IPS DF 6.9 (cell line): Measurements from ENCODE around the gene RNF32.
"Not testable (repeated sequence)": the region's sequence is repeated elsewhere in the genome, so short reads cannot be mapped to it uniquely, and the experiment has no call there.

Source experiments
- DNase-seq: peaks from one replicate; pipeline ENCODE4 v3.0.0-alpha.2; 2013; ENCODE audit warnings: low read depth, low spot score
- H3K27ac ChIP-seq: one replicate; pipeline ENCODE4 v1.5.1; 2013; ENCODE audit warnings: low read length, control low read depth
- H3K27me3 ChIP-seq: 2 replicates; pipeline ENCODE4 v1.6.1; 2013; ENCODE audit warnings: mild to moderate bottlenecking, low read length; ENCODE audit not compliant: control insufficient read depth, insufficient read depth
- H3K36me3 ChIP-seq: 2 replicates; pipeline ENCODE4 v1.6.1; 2013; ENCODE audit warnings: low read length; ENCODE audit not compliant: control insufficient read depth, insufficient read depth
- H3K4me1 ChIP-seq: 2 replicates; pipeline ENCODE4 v1.6.1; 2013; ENCODE audit warnings: low read length; ENCODE audit not compliant: control insufficient read depth, insufficient read depth
- H3K4me3 ChIP-seq: 2 replicates; pipeline ENCODE4 v1.5.1; 2013; ENCODE audit warnings: mild to moderate bottlenecking, low read length
- H3K9me3 ChIP-seq: 2 replicates; pipeline ENCODE4 v1.6.1; 2013; ENCODE audit warnings: low read length, inconsistent platforms; ENCODE audit not compliant: control insufficient read depth, insufficient read depth
- WGBS: extraction: QIAGEN DNeasy Blood & Tissue Kit; methylation state at CpG from one replicate; pipeline ENCODE4 v1.1.7; 2013; ENCODE audit warnings: mixed read lengths, missing lambda C conversion rate; ENCODE audit not compliant: insufficient read length, insufficient coverage; 5-methylcytosine and 5-hydroxymethylcytosine counted together

Gene RNF32

GRCh38 chr7:156616269-156617202, 24.0 kb upstream of the RNF32 start:
- H3K4me1 ChIP-seq: peaks cover 5% of the 10 kb centered on the region
- peak overlapping the region; percentile 52 for H3K4me3 ChIP-seq
- H3K27me3 ChIP-seq: no peaks in the 10 kb centered on the region; the same call in 1 of the 2 replicates
- no peak for DNase-seq
- H3K9me3 ChIP-seq: no peaks in the 10 kb centered on the region
- H3K36me3 ChIP-seq: no peaks in the 10 kb centered on the region
- no peak overlapping the region for H3K27ac ChIP-seq
- no CpG with 5 or more reads among the region's 92 CpGs for WGBS

- no peaks in the 10 kb centered on the region; the same call in 1 of the 2 replicates for H3K27me3 ChIP-seq
- H3K9me3 ChIP-seq: no peaks in the 10 kb centered on the region
- no peak for DNase-seq
- no peak overlapping the region for H3K27ac ChIP-seq
- WGBS: no CpG with 5 or more reads among the region's 11 CpGs
- peaks cover 5% of the 10 kb centered on the region for H3K4me1 ChIP-seq
- H3K36me3 ChIP-seq: no peaks in the 10 kb centered on the region
- peak overlapping the region; percentile 52; the same call in 1 of the 2 replicates for H3K4me3 ChIP-seq
Observed at GRCh38 chr7:156617215-156617614, 23.4 kb upstream of the RNF32 start.

DNA sequence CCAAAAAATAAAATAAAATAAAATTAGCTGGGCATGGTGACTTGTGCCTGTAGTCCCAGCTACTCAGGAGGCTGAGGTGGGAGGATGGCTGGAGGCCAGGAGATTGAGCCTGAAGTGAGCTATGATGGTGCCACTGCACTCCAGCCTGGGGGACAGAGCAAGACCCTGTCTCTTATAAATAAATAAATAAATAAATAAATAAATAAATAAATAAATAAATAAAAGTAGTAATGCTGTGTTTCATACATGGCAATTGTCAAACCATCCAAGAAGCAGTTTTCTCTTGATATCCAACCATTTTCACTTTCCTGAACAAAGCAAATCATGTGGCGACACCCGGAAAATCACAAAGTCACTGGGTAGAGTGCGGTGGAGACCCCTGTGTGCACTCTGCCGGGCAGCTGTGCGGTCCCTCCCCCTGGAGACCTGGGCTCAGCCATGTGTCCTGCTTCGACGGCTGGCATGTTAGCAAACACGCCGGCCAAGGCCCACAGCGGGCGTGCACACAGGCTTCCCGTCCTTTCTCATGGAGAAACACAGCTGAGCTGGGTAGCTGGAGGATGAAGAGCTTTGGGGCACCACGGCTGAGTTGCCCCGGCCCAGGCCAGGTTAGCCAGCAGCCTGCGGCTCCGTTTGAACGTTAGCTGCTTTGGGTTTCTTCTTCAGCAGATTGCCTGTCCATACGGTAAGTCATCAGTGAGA, 22.3 kb upstream of the RNF32 start:
- H3K27ac ChIP-seq: no peak overlapping the region

GRCh38 chr7:156618780-156619367, 21.7 kb upstream of the RNF32 start:
- no peaks in the 10 kb centered on the region for H3K27me3 ChIP-seq
- H3K27ac ChIP-seq: no peak overlapping the region

More for the DNA sequence above, 22.3 kb upstream of the RNF32 start:
- WGBS: no CpG with 5 or more reads among the region's 18 CpGs
- Histone ChIP-seq H3K9me3 (no peaks in the 10 kb centered on the region), H3K36me3 (no peaks in the 10 kb centered on the region), H3K27me3 (no peaks in the 10 kb centered on the region), H3K4me1 (peaks cover 5% of the 10 kb centered on the region), H3K4me3 (no peak overlapping the region)
- DNase-seq: no peak

DNA sequence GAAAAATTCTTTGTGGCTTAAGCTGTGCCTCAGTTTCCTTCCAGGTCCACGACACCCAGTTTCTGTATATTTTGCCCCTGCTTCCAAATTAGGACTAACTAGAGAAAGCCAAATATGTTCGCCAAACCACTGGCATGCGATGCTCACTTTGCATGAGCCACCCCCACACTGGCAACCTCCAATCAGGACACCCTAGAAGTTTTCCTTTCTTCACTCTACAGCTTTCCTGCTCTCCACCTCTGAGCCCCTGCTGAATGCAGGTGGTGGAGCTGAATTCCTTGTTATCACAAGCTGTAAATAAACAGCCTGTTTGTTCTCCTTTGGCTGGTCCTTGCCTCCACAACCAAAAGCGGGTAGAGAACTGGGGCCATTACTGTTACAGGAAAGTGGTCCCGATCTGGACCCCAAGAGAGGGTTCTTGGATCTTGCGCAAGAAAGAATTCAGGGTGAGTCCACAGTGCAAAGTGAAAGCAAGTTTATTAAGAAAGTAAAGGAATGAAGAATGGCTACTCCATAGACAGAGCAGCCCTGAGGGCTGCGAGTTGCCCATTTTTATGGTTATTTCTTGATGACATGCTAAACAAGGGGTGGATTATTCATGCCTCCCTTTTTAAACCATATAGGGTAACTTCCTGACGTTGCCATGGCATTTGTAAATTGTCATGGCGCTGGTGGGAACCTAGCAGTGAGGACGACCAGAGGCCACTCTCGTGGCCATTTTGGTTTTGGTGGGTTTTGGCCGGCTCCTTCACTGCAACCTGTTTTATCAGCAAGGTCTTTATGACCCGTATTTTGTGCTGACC, 20.9 kb upstream of the RNF32 start:
- no CpG with 5 or more reads among the region's 13 CpGs for whole genome bisulfite sequencing
- not testable (repeated sequence) for H3K4me1 ChIP-seq, H3K27me3 ChIP-seq, H3K36me3 ChIP-seq, H3K4me3 ChIP-seq, DNase-seq, H3K9me3 ChIP-seq, H3K27ac ChIP-seq

More at GRCh38 chr7:156618780-156619367, 21.7 kb upstream of the RNF32 start:
- Histone ChIP-seq H3K4me1 (peaks cover 5% of the 10 kb centered on the region), H3K4me3 (no peak overlapping the region), H3K9me3 (no peaks in the 10 kb centered on the region), H3K36me3 (no peaks in the 10 kb centered on the region)
- no peak for DNase-seq
- no CpG with 5 or more reads among the region's 14 CpGs for WGBS

- H3K9me3 ChIP-seq: no peaks in the 10 kb centered on the region
- no peaks in the 10 kb centered on the region for H3K36me3 ChIP-seq
- H3K27me3 ChIP-seq: no peaks in the 10 kb centered on the region
- no peak overlapping the region for H3K4me3 ChIP-seq
- no CpG with 5 or more reads among the region's 3 CpGs for WGBS
- H3K4me1 ChIP-seq: peaks cover 5% of the 10 kb centered on the region
- no peak for DNase-seq
- H3K27ac ChIP-seq: no peak overlapping the region
Observed at GRCh38 chr7:156620291-156620675, 20.3 kb upstream of the RNF32 start.

DNA sequence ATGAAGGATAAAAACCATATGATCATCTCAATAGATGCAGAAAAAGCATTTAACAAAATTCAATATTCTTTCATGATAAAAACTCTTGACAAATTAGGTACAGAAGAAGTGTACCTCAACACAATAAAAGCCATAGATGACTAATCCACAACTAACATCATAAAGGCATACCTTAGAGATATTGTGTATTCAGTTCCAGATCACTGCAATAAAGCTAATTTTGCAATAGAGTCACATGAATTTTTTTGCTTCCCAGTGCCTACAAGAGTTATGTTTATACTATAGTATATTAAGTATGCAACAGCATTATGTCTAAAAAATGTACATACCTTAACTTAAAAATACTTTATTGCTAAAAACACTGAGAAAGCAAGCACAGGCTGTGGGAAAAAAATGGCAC, 18.9 kb upstream of the RNF32 start:
- Histone ChIP-seq H3K9me3 (no peaks in the 10 kb centered on the region), H3K27me3 (no peaks in the 10 kb centered on the region), H3K4me1 (peaks cover 5% of the 10 kb centered on the region), H3K27ac (no peak overlapping the region), H3K4me3 (no peak overlapping the region), H3K36me3 (no peaks in the 10 kb centered on the region)
- DNase-seq: no peak

DNA sequence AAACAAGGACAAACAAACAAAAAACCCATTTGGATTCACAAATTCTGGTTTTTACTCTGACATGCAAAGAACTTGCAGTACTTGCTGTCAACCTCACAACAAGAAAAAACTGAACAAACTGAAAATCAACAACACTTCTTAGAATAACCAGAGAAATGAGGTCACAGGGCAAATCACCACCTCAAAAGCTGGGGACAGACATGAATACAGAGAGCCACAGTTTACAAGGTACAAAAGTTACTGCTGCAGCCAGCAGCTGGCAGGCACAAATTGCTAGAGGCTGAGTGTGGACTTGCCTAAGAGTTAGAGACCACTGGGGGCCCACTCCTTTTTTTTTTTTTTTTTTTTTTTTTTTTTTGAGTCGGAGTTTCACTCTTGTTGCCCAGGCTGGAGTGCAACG, 15.0 kb upstream of the RNF32 start:
- no CpG with 5 or more reads among the region's 2 CpGs for whole genome bisulfite sequencing
- H3K9me3 ChIP-seq: no peaks in the 10 kb centered on the region; the same call in 1 of the 2 replicates
- no peak overlapping the region for H3K4me3 ChIP-seq
- DNase-seq: no peak
- H3K27me3 ChIP-seq: no peaks in the 10 kb centered on the region
- no peaks in the 10 kb centered on the region for H3K36me3 ChIP-seq
- H3K27ac ChIP-seq: no peak overlapping the region
- H3K4me1 ChIP-seq: no peaks in the 10 kb centered on the region

- no peak overlapping the region for H3K4me3 ChIP-seq
- H3K4me1 ChIP-seq: no peaks in the 10 kb centered on the region
- H3K27ac ChIP-seq: no peak overlapping the region
- no peaks in the 10 kb centered on the region; the same call in 1 of the 2 replicates for H3K9me3 ChIP-seq
- no CpG with 5 or more reads among the region's 7 CpGs for WGBS
- no peaks in the 10 kb centered on the region for H3K36me3 ChIP-seq
- DNase-seq: no peak
- no peaks in the 10 kb centered on the region for H3K27me3 ChIP-seq
Observed at GRCh38 chr7:156626220-156626895, 14.2 kb upstream of the RNF32 start.
